IPS-11a (cell line): ENCODE measurements around the gene C1RL.
"Not testable (repeated sequence)": the region's sequence is repeated elsewhere in the genome, so short reads cannot be mapped to it uniquely, and the experiment has no call there.

Experiments
- H3K4me3 ChIP-seq: one replicate; pipeline ENCODE4 v1.5.1; 2013; ENCODE audit warnings: low read depth, low read length, control low read depth

C1RL gene

GRCh38 chr12:7066596-7066995 is 42.4 kb downstream of the C1RL start:
- H3K4me3 ChIP-seq: no peak overlapping the region

GRCh38 chr12:7065073-7065623 is 43.9 kb downstream of the C1RL start:
- no peak overlapping the region for H3K4me3 ChIP-seq

GRCh38 chr12:7064516-7064915 is 44.5 kb downstream of the C1RL start:
- no peak overlapping the region for H3K4me3 ChIP-seq

- H3K4me3 ChIP-seq: no peak overlapping the region
Measured at GRCh38 chr12:7061596-7061995, 47.4 kb downstream of the C1RL start.

- H3K4me3 ChIP-seq: no peak overlapping the region
Measured at GRCh38 chr12:7061138-7061537, 47.9 kb downstream of the C1RL start.

- H3K4me3 ChIP-seq: no peak within 1 kb of the TSS
Measured at GRCh38 chr12:7060353-7060954, 48.6 kb downstream of the C1RL start, which contains the start of gene C1S. TSS of gene C1S (plus strand) at chr12:7060718. CDS start at chr12:7061913, 1,195 bp downstream.

GRCh38 chr12:7059780-7060179 is 49.2 kb downstream of the C1RL start:
- H3K4me3 ChIP-seq: no peak overlapping the region

- no peak overlapping the region for H3K4me3 ChIP-seq
Measured at GRCh38 chr12:7058850-7059395, 50.1 kb downstream of the C1RL start.

- no peak overlapping the region for H3K4me3 ChIP-seq
Measured at GRCh38 chr12:7058163-7058845, 50.7 kb downstream of the C1RL start.

GRCh38 chr12:7055736-7056135 is 53.3 kb downstream of the C1RL start:
- H3K4me3 ChIP-seq: not testable (repeated sequence)

- H3K4me3 ChIP-seq: no peak overlapping the region
Measured at GRCh38 chr12:7054925-7055324, 54.1 kb downstream of the C1RL start.

- not testable (repeated sequence) for H3K4me3 ChIP-seq
Measured at GRCh38 chr12:7049973-7050372, 59.0 kb downstream of the C1RL start.

GRCh38 chr12:7049445-7049951 is 59.5 kb downstream of the C1RL start:
- not testable (repeated sequence) for H3K4me3 ChIP-seq

- no peak overlapping the region for H3K4me3 ChIP-seq
Measured at GRCh38 chr12:7047306-7047705, 61.7 kb downstream of the C1RL start.

GRCh38 chr12:7046383-7047105 is 62.5 kb downstream of the C1RL start:
- H3K4me3 ChIP-seq: no peak overlapping the region

- H3K4me3 ChIP-seq: no peak overlapping the region
Measured at GRCh38 chr12:7045913-7046312, 63.1 kb downstream of the C1RL start.
